ENCODE data around the gene BLTP3B. TPM values are rescaled to one million over a fixed set of nuclear protein-coding genes. Genes with fewer than 3 reads are reported as not detected.

The BLTP3B gene
- total and polyA plus RNA-seq, 2 of the 13 experiments (the other 11 are each of a cell fraction or from before 2014, with no cell fraction given) = 15.6 to 24.4 TPM

DNA sequence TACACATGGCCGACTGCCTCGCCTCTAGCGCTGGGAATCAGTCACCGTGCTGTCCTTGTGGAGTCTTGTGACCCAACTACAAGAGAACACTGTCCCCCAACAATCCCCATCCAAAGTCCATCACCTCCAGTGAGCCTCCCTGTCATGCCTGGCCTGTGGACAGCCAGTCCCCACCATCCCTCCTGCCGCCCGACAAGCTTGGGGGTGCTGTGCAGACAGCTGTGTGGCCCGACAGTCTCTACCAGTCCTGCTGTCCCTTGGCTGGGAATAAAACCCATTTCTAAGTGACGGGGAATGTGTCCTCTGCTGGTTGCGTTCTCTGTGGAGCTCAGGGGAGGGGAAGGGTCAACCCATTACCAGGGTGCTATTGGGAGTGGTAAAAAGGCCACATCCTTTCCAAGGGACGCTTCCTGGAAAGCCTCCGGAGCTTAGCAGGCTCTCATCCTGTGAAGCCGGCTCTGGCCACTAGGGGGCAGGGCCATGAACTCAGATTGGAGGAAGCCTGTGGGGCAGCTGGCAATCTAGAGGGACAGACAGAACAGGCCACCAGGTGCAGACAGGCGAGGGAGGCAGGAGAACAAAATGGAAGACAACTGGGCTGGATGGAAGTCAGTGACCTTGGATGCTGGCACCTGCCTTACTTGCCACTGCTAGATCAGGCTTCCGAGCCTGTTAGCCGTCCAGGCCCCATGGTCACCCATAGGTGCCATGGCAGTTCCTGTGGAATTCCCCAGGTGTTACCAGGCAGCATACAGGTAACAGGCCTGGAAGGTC, 12.0 kb upstream of the BLTP3B start (continued):
- no peak for TF ChIP-seq HMG20B (CRISPR knock-in tag; conservative IDR thresholded peaks at IDR 0.05)
- TF ChIP-seq, protein P1, sequence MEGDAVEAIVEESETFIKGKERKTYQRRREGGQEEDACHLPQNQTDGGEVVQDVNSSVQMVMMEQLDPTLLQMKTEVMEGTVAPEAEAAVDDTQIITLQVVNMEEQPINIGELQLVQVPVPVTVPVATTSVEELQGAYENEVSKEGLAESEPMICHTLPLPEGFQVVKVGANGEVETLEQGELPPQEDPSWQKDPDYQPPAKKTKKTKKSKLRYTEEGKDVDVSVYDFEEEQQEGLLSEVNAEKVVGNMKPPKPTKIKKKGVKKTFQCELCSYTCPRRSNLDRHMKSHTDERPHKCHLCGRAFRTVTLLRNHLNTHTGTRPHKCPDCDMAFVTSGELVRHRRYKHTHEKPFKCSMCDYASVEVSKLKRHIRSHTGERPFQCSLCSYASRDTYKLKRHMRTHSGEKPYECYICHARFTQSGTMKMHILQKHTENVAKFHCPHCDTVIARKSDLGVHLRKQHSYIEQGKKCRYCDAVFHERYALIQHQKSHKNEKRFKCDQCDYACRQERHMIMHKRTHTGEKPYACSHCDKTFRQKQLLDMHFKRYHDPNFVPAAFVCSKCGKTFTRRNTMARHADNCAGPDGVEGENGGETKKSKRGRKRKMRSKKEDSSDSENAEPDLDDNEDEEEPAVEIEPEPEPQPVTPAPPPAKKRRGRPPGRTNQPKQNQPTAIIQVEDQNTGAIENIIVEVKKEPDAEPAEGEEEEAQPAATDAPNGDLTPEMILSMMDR (CRISPR knock-in tag; IDR thresholded peaks at IDR 0.05) = peak; percentile 85
- TF ChIP-seq AGO1 (IDR thresholded peaks at IDR 0.05; ENCODE audit: low read depth, low read length, poor library complexity, severe bottlenecking) = no peak
- TF ChIP-seq MTF2 (CRISPR knock-in tag; IDR thresholded peaks at IDR 0.05; ENCODE audit: borderline replicate concordance) = no peak
- TF ChIP-seq, protein P2, sequence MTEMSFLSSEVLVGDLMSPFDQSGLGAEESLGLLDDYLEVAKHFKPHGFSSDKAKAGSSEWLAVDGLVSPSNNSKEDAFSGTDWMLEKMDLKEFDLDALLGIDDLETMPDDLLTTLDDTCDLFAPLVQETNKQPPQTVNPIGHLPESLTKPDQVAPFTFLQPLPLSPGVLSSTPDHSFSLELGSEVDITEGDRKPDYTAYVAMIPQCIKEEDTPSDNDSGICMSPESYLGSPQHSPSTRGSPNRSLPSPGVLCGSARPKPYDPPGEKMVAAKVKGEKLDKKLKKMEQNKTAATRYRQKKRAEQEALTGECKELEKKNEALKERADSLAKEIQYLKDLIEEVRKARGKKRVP (CRISPR knock-in tag; IDR thresholded peaks at IDR 0.05) = no peak
- TF ChIP-seq NFIB (CRISPR knock-in tag; IDR thresholded peaks at IDR 0.05; ENCODE audit: borderline replicate concordance) = no peak
- TF ChIP-seq, protein P3, sequence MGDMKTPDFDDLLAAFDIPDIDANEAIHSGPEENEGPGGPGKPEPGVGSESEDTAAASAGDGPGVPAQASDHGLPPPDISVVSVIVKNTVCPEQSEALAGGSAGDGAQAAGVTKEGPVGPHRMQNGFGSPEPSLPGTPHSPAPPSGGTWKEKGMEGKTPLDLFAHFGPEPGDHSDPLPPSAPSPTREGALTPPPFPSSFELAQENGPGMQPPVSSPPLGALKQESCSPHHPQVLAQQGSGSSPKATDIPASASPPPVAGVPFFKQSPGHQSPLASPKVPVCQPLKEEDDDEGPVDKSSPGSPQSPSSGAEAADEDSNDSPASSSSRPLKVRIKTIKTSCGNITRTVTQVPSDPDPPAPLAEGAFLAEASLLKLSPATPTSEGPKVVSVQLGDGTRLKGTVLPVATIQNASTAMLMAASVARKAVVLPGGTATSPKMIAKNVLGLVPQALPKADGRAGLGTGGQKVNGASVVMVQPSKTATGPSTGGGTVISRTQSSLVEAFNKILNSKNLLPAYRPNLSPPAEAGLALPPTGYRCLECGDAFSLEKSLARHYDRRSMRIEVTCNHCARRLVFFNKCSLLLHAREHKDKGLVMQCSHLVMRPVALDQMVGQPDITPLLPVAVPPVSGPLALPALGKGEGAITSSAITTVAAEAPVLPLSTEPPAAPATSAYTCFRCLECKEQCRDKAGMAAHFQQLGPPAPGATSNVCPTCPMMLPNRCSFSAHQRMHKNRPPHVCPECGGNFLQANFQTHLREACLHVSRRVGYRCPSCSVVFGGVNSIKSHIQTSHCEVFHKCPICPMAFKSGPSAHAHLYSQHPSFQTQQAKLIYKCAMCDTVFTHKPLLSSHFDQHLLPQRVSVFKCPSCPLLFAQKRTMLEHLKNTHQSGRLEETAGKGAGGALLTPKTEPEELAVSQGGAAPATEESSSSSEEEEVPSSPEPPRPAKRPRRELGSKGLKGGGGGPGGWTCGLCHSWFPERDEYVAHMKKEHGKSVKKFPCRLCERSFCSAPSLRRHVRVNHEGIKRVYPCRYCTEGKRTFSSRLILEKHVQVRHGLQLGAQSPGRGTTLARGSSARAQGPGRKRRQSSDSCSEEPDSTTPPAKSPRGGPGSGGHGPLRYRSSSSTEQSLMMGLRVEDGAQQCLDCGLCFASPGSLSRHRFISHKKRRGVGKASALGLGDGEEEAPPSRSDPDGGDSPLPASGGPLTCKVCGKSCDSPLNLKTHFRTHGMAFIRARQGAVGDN (CRISPR knock-in tag; IDR thresholded peaks at IDR 0.05) = peak; percentile 35; the same call in 1 of the 2 replicates
- TF ChIP-seq ZNF883 (CRISPR knock-in tag; IDR thresholded peaks at IDR 0.05; ENCODE audit: not compliant biosample characterization) = no peak
- TF ChIP-seq RXRA (CRISPR knock-in tag; IDR thresholded peaks at IDR 0.05) = 0 out of 2 replicates have a peak, but pooled peaks have one; percentile 30
- TF ChIP-seq WIZ (CRISPR knock-in tag; IDR thresholded peaks at IDR 0.05) = no peak; the same call in 1 of the 2 replicates
- 0 out of 2 replicates have a peak, but pooled peaks have one; percentile 40 for TF ChIP-seq ZNF572 (CRISPR knock-in tag; IDR thresholded peaks at IDR 0.05)
- TF ChIP-seq MTA3 (CRISPR knock-in tag; IDR thresholded peaks at IDR 0.05) = no peak
- TF ChIP-seq, protein P4, sequence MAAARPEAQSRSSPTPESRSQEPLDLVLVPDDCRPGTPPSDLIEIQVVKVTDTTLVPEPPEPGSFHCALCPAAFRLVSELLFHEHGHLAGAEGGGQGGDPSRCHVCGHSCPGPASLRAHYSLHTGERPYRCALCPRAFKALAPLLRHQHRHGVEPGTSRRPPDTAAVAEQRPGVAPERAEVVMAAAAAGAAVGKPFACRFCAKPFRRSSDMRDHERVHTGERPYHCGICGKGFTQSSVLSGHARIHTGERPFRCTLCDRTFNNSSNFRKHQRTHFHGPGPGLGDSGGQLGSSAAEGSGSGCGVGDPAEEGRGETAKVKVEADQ (CRISPR knock-in tag; IDR thresholded peaks at IDR 0.05; ENCODE audit: borderline replicate concordance) = no peak
- TF ChIP-seq, protein P5, sequence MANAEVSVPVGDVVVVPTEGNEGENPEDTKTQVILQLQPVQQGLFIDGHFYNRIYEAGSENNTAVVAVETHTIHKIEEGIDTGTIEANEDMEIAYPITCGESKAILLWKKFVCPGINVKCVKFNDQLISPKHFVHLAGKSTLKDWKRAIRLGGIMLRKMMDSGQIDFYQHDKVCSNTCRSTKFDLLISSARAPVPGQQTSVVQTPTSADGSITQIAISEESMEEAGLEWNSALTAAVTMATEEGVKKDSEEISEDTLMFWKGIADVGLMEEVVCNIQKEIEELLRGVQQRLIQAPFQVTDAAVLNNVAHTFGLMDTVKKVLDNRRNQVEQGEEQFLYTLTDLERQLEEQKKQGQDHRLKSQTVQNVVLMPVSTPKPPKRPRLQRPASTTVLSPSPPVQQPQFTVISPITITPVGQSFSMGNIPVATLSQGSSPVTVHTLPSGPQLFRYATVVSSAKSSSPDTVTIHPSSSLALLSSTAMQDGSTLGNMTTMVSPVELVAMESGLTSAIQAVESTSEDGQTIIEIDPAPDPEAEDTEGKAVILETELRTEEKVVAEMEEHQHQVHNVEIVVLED (CRISPR knock-in tag; IDR thresholded peaks at IDR 0.05; ENCODE audit: borderline replicate concordance) = no peak
- no peak for TF ChIP-seq SMAD1 (CRISPR knock-in tag; IDR thresholded peaks at IDR 0.05; ENCODE audit: borderline replicate concordance, low read depth)
- no peak for TF ChIP-seq ZNF567 (CRISPR knock-in tag; IDR thresholded peaks at IDR 0.05; ENCODE audit: borderline replicate concordance)
- TF ChIP-seq SALL1 (CRISPR knock-in tag; IDR thresholded peaks at IDR 0.05) = peak; percentile 42; the same call in 1 of the 2 replicates
- no peak for TF ChIP-seq HCFC1 (IDR thresholded peaks at IDR 0.05; ENCODE audit: low read depth, low read length)

Data from HepG2 (cell line).